Measurements from ENCODE around the gene DAP.
"Not testable (repeated sequence)": the region's sequence is repeated elsewhere in the genome, so short reads cannot be mapped to it uniquely, and the experiment has no call there.

The DAP gene

GRCh38 chr5:10667431-10668057 is 93.5 kb downstream of the DAP start:
- FAIRE-seq: no peak

DNA sequence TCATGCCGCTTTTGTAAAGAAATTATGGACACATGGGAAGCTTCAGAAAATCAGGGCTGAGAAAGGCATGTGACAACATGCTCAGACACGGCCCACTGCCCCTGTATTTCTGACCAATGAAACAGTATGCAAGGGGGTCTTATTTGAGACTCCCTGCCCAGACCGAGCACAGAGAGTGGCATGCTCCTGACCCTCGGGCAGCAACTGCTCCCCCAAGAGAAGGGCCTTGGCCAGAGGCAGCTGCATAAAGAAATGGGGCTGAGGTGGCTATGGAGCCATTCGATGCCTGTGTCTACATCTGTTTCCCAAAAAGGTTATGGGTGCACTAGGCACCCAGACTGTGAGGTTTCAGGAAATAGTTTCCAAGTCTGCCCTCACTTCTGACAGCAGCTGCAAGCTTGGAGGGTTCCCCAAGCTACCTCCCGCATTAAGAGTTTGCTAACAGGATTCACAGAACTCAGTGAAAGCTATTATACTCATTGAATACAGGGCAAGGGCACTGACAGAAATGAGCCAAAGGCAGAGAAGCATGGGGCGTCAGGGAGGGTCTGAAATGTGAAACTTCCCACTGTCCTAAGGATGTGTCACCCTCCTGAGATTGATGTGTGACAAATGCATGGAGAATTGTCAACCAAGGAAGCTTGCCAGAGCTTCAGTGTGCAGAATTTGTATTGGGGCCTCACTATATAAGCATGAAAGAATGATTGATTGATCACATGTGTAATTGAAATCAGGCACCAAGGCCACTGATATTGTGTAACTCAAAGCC is 94.3 kb downstream of the DAP start:
- no peak for FAIRE-seq

- FAIRE-seq: no peak
Observed at GRCh38 chr5:10665799-10666198, 95.2 kb downstream of the DAP start.

DNA sequence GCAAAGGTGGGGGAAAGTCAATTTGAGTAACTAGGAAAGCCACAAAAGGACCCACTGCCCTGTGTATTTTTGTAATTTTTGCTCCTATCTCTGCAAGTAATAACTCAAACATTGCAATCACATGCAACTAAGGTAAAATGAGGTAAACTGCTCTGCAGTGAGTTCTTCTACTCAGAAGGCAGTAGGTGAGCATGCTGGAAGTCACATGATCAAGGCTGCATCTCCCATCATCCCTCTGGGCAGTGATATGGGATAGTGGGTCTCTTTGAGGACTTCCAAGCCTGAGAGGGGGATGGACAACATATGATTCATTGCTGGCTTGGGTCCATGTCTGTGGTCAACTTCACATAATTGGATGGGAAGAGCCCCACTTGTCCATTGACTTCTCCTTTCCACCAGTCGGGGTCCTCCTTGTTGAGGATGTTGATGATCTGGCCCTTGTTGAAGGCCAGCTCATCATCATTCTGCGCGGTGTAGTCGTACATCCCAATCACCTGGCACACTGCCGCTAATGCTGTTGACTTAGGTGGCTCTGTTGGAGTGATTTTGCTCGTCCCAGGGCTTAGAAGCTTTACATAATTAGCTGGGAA is 96.8 kb downstream of the DAP start:
- FAIRE-seq: not testable (repeated sequence)

GRCh38 chr5:10663489-10664179 is 97.4 kb downstream of the DAP start:
- FAIRE-seq: no peak

DNA sequence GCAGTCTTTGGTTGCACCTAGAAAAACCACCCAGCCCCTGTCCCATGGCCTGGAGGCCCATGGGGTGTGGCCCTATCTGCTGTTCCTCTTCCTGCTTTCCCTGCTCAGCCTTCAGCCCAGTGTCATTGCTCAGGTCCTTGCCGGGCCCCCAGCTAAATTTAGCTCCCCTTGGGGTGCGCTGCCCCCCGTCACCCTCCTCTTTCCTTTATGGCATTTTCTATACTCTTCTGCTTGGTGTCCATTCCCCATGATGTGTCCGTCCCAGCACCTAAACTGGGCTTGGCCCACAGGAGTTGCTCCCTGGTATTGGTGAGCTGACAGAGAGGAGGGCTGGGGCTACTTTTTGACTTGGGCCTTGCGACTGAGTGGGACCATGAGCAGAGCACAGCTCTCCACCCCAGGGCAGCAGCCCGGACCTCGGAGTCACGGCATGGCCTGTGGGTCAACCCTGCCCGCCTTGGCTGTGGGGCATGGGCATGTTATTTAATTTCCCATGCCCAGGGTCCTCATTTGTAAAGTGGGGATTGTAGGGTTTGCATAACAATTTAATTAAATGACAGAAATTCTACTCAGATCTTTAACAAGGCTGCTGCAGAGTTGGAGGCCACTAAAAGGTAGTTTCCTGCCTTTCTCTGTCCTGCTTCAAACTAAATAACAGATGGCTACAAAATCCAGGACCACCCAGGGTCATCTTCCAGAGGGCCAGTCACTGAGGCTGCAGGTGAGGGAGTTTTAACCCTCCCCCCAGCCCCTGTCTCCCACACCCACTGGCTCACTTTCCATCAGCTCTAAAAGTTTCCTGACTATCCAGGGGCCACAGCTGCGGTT is 98.2 kb downstream of the DAP start:
- no peak for FAIRE-seq

- no peak for FAIRE-seq
Observed at GRCh38 chr5:10662083-10662482, 99.0 kb downstream of the DAP start.

DNA sequence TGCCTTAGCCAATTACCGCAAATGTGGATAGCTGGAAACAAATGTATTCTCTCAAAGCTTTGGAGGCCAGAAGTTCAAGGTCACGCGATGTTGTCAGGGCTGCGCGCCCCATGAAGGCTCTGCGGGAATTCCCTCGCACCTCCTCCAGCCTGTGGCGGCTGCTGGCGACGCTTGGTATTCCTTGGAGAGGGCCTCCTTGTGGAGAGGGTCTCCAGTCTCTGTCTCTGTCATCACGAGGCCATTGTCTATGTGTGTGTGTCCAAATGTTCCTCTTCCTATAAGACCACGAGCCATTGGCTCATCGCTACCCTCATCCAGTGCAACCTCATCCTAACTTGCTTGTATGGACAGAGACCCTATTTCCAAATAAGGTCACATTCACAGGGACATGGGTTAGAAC is 99.6 kb downstream of the DAP start:
- FAIRE-seq: no peak

GRCh38 chr5:10660720-10661387 is 100.2 kb downstream of the DAP start:
- no peak for FAIRE-seq

DNA sequence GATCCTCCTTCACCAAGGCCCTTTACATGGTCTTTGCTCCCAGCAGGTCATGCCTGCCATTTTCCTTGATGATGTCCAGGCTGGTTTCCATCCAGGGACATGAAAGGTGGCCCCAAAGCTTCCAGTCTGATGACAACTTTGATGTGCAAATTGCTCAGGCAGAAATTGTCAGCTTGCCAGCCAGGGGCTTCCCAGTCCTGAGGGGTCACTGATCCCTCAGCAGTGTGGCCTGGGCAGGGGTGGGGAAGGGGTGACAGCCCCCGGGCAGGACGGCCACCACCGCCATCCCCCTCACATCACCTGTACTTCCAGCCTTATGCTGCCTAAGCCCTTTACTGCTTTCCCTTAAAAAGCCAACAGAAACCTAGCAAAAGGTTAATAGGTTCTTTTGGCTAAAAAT is 100.9 kb downstream of the DAP start:
- FAIRE-seq: no peak

- FAIRE-seq: no peak
Observed at GRCh38 chr5:10658265-10658664, 102.8 kb downstream of the DAP start.

DNA sequence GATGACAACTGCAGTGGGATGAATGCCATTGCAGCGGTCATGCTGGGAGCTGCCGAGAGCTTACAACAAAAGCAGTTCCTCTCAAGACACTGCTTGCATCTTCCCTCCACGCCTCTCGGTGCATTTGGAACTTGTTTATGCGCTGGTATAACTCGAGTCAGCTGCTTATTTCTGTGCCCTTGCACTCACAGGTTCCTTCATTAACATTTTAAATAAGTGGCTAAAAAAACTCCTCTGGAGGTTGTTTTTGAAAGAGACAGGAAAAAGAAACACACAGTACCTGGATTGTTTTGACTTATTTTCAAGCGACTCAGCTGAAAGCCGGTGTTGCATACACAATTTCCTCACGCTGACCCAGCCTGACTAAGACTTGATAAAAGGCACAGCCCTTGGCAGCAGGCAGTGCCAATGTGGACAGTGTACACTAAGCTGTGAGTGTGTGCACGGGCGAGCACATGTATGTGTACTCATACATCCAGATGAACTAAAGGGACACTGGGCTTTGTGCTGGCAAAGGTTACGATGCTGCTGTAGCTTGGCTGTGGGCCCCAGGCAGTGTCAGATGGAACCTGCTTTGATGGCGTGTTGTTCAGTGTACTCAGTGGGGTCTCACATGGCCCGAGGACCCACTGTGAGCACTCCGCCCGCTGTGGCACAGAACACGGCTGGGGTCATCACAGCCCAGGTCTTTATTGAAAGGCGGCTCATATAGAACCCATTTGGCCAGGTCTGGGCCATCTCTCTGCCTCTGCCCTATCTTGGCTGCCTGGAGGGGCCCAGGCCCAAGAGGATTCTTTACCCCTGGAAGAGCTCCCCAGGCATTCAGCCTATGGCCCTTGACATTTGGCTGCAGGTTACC is 104.8 kb downstream of the DAP start:
- no peak for FAIRE-seq

GRCh38 chr5:10655161-10655971 is 105.7 kb downstream of the DAP start:
- FAIRE-seq: no peak

GRCh38 chr5:10654566-10654965 is 106.5 kb downstream of the DAP start:
- FAIRE-seq: no peak

DNA sequence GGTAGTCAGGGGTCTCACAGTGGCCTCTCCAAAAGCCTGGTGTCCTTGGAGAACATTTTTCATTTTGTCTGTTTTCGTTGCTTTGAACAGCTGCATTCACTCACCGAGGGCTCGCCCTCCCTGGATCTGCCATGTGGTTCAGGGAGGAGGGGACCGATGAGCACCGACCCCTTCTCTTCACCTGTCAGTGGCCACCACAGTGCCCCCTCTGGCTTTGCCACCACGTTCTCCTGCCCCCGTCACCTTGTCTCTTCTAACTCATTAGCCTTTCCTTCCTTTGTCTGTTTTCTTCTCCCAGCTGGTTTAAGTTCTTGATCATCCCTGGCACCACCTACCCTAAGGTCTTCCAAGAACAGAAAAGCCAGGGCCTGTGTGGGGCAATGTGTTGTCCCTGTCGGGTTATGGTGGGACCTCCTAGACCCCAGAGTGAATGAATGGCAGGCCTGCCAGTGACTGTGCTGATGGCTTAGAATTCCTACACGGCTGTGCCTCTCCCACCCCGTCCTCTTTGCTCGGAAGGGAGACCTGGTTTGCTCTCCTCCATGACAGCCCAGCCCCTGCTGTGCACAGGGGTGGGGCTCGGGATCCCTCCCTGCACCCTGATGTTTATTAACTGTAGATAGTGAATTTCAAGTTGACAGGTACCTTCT is 107.2 kb downstream of the DAP start:
- no peak for FAIRE-seq

DNA sequence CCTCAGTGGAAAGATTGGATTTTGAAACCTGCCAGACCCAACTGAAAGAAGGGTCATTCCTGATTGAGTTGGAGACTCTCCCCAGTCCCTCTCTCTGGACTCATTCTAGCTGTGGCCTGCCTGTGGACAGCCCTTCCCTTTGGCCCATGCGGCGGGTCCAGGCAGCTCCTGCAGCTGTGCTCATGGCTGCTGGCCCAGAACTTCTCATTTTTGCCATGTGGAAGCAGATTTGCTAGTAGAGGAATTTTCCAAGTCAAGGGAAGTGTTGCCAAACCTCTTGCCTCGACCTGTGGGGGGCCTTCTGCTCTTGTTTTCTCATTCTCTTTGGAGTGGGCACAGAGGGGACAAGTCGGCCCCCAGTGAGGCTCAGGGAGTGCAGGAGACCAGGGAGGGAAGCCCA is 108.0 kb downstream of the DAP start:
- no peak for FAIRE-seq

DNA sequence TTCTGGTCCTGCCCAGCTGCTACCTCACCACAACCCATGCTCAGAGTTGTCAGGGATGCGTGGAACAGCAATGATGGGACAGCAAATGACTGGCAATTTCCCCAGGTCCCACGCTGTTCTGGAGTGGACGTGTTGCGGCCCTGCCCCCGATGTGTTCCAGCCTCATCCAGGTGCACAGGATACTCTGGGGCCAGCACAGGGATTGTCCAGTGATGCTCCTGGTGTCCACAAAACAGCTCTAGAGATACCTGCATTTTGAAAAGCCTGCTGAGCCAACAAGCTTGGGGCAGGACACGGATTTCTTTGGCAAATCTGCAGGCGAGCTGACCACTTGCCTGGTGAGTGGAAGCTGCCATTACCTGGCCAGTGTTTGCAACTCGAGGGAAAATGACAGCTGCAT is 108.4 kb downstream of the DAP start:
- FAIRE-seq: no peak

GRCh38 chr5:10652151-10652550 is 108.9 kb downstream of the DAP start:
- no peak for FAIRE-seq

DNA sequence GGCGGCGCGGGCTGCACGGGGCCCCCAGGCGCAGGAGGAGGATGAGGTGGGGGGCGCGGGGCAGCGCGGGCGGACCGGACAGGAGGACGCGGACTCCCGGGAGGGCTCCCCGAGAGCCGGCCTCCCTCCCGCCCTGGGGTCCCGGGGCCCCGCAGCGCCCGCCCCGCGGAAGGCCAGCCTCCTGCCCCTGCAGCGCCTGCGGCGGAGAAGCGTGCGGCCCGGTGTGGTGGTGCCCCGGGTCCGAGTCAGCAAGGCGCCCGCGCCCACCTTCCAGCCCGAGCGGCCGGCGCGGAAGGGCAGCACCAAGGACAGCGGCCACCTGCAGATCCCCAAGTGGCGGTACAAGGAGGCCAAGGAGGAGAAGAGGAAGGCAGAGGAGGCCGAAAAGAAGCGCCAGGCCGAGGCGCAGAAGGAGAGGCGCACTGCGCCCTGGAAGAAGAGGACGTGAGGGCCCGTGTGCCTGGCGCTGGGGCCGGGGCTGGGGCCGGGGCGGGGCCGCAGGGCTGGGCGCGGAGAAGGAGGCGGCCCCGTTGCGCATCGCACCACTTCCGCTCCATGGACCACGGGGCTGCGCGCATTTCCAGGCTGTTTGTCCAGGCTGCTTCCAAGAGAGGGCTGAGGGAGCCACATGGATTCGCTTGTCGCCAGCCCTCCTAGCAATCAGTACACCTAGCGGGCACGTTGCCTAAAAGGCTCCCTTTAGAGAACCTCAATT is 111.2 kb downstream of the DAP start:
- FAIRE-seq: no peak

Measured in colon (tissue), 2 donors.